ENCODE results near the gene PROM1.

PROM1 gene

DNA sequence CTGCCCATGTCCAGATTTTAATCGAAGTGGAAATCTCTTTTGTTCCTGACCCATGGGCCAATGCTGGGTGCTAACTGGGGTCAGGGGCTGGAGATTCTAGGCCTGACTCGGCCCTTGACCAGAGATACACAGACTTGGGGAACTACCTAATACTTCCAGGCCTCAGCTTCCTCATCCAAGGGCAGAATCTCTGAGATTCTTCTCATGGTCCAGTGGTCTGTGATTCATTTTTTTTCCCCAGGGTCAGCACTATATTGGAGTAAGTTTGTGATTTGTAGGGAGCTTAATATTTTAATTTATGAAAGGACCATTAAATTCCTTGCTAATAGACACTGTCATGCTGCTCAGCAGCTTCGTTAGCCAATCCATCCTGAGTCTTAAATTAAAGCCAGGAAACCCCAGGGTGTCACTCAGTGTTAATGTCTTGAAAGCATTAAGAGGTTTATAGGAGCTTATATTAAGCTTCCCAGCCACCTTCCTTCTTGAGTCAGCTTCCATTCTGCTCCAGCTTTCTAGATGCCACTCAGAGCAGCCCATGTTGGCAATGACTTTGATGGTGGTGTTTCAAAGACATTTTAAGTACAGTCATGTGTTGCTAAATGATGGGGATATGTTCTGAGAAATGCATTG is 27.0 kb upstream of the PROM1 start:
- H3K36me3 ChIP-seq (ENCODE audit: insufficient read depth, low read length), result no peaks in the 10 kb centered on the region
- H3K4me3 ChIP-seq (ENCODE audit: low read depth, low read length, poor library complexity, severe bottlenecking), result no peak overlapping the region
- H3K4me2 ChIP-seq (ENCODE audit: low read length), result no peak overlapping the region
- no peak overlapping the region for H3K9ac ChIP-seq (ENCODE audit: low read length)
- no peaks in the 10 kb centered on the region for H3K27me3 ChIP-seq (ENCODE audit: insufficient read depth, low read length)
- no peaks in the 10 kb centered on the region for H3K9me3 ChIP-seq (ENCODE audit: low read length)
- TF ChIP-seq, protein P1, sequence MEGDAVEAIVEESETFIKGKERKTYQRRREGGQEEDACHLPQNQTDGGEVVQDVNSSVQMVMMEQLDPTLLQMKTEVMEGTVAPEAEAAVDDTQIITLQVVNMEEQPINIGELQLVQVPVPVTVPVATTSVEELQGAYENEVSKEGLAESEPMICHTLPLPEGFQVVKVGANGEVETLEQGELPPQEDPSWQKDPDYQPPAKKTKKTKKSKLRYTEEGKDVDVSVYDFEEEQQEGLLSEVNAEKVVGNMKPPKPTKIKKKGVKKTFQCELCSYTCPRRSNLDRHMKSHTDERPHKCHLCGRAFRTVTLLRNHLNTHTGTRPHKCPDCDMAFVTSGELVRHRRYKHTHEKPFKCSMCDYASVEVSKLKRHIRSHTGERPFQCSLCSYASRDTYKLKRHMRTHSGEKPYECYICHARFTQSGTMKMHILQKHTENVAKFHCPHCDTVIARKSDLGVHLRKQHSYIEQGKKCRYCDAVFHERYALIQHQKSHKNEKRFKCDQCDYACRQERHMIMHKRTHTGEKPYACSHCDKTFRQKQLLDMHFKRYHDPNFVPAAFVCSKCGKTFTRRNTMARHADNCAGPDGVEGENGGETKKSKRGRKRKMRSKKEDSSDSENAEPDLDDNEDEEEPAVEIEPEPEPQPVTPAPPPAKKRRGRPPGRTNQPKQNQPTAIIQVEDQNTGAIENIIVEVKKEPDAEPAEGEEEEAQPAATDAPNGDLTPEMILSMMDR (IDR thresholded peaks at IDR 0.05; ENCODE audit: low read length), result no peak
- TF ChIP-seq EZH2 (IDR thresholded peaks at IDR 0.05; ENCODE audit: borderline replicate concordance, low read length), result no peak
- H3K4me1 ChIP-seq (ENCODE audit: insufficient read depth, low read length, severe bottlenecking), result no peaks in the 10 kb centered on the region
- H3K27ac ChIP-seq (ENCODE audit: low read depth, low read length, poor library complexity, severe bottlenecking), result no peak overlapping the region
- no peaks in the 10 kb centered on the region for H3K79me2 ChIP-seq (ENCODE audit: insufficient read depth, low read length)
- H2AFZ ChIP-seq (ENCODE audit: low read length), result no peak overlapping the region
- no peaks in the 10 kb centered on the region for H3F3A ChIP-seq (ENCODE audit: insufficient read depth, low read length)
- no peaks in the 10 kb centered on the region for H4K20me1 ChIP-seq (ENCODE audit: insufficient read depth, low read length)
- H3K9me2 ChIP-seq (ENCODE audit: low read depth, low read length), result no peaks in the 10 kb centered on the region

DNA sequence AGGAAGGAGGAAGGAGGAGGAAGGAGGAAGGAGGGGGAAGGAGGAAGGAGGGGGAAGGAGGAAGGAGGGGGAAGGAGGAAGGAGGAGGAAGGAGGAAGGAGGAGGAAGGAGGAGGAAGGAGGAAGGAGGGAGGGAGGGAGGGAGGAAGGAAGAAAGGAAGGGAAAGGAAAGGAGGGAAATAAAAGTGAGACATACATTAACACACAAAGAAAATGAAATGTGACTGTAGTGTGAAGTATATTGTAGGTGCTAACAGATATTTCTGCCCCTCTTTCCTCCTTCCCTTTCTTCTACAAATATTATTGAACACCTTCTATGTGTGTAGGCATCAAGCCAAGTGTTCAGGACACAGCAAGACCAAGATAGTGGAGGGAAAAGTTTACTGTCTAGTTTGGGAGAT is 26.4 kb upstream of the PROM1 start:
- TF ChIP-seq, protein P1 (IDR thresholded peaks at IDR 0.05; ENCODE audit: low read length), result no peak
- no peak for TF ChIP-seq EZH2 (IDR thresholded peaks at IDR 0.05; ENCODE audit: borderline replicate concordance, low read length)

DNA sequence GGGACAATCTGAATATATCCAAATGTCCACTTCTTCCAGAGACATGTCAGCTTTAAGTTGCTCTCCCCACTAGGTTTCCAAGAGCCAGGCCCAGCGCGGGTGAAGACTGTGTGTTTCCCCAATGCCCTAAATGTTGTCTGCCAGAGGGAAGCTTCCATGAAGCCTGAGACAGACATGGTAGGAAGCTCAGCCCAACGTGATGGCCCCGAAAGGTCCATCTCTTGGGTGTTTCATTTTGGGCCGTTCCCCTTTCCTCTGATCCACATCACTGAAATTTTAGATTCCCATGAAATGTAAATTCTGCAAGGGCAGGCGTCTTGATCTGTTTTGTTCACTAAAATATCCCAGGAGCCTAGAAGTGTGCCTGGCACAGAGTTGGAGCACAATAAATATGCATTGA is 25.4 kb upstream of the PROM1 start:
- Histone ChIP-seq H3K9ac (ENCODE audit: low read length) (no peak overlapping the region), H3K4me3 (ENCODE audit: low read depth, low read length, poor library complexity, severe bottlenecking) (no peak overlapping the region), H3F3A (ENCODE audit: insufficient read depth, low read length) (no peaks in the 10 kb centered on the region), H3K4me1 (ENCODE audit: insufficient read depth, low read length, severe bottlenecking) (no peaks in the 10 kb centered on the region), H2AFZ (ENCODE audit: low read length) (no peak overlapping the region), H4K20me1 (ENCODE audit: insufficient read depth, low read length) (no peaks in the 10 kb centered on the region), H3K9me3 (ENCODE audit: low read length) (no peaks in the 10 kb centered on the region), H3K79me2 (ENCODE audit: insufficient read depth, low read length) (no peaks in the 10 kb centered on the region), H3K27ac (ENCODE audit: low read depth, low read length, poor library complexity, severe bottlenecking) (no peak overlapping the region), H3K36me3 (ENCODE audit: insufficient read depth, low read length) (no peaks in the 10 kb centered on the region), H3K27me3 (ENCODE audit: insufficient read depth, low read length) (no peaks in the 10 kb centered on the region), H3K9me2 (ENCODE audit: low read depth, low read length) (no peaks in the 10 kb centered on the region), H3K4me2 (ENCODE audit: low read length) (no peak overlapping the region)
- TF ChIP-seq, protein P1 (IDR thresholded peaks at IDR 0.05; ENCODE audit: low read length), result no peak
- TF ChIP-seq EZH2 (IDR thresholded peaks at IDR 0.05; ENCODE audit: borderline replicate concordance, low read length), result no peak

More for the DNA sequence above, 26.4 kb upstream of the PROM1 start:
- Histone ChIP-seq H3K9me3 (ENCODE audit: low read length) (no peaks in the 10 kb centered on the region), H3K9me2 (ENCODE audit: low read depth, low read length) (no peaks in the 10 kb centered on the region), H4K20me1 (ENCODE audit: insufficient read depth, low read length) (no peaks in the 10 kb centered on the region), H3K9ac (ENCODE audit: low read length) (no peak overlapping the region), H3K4me1 (ENCODE audit: insufficient read depth, low read length, severe bottlenecking) (no peaks in the 10 kb centered on the region), H3K27ac (ENCODE audit: low read depth, low read length, poor library complexity, severe bottlenecking) (no peak overlapping the region), H3K4me3 (ENCODE audit: low read depth, low read length, poor library complexity, severe bottlenecking) (no peak overlapping the region), H3K36me3 (ENCODE audit: insufficient read depth, low read length) (no peaks in the 10 kb centered on the region), H3K27me3 (ENCODE audit: insufficient read depth, low read length) (no peaks in the 10 kb centered on the region), H2AFZ (ENCODE audit: low read length) (no peak overlapping the region), H3K79me2 (ENCODE audit: insufficient read depth, low read length) (no peaks in the 10 kb centered on the region), H3K4me2 (ENCODE audit: low read length) (no peak overlapping the region), H3F3A (ENCODE audit: insufficient read depth, low read length) (no peaks in the 10 kb centered on the region)

All from OCI-LY1 (cell line).